ENCODE data around the gene AKR7A2. TPM values are rescaled to one million over a fixed set of nuclear protein-coding genes. Genes with fewer than 3 reads are reported as not detected.

Gene AKR7A2
- total RNA-seq = 99.5 and 99.6 TPM in 2 replicates

DNA sequence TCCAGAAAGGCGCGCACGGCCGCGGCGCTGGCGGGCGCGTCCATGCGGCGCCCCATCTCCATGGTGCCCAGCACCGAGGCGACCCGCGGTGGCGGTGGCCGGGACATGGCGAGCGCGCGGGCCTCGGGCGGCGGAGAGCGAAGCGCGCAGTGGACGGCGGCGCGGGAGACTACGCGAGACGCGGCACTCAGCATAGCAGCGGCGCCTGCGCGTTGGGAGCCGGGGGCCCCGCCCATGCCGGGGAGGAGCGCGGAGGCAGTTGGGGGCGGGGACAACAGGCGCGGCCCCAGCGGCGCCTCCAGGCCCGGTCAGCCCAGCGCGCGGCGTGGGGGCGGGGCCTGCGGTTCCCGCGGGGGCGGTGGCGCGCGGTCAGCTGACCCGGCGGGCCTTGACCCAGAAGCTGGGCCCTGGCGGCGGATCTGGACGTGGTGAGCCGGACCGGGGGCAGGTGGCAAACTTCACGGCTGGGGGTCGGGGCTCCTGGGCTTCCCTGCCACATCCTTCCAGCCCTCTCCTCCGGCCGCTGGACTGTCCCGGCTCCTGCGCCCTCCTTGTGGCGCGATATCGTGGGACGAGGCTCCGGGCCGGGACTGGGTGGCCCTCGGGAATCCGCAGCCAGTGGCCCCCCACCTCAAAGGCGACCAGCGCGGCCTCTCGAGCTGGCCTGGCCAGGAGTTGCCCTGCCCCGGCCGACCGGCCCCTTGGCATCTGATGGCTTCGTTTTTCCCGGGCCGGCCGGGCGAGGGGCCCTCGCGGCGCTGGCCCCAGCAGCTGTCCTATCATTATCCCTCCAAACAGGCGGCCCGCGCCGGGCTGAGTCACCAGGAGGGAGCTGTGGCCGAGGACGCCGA lies at the start of gene AKR7A2, which contains the start of gene SLC66A1:
AKR7A2 (minus strand) TSS at position 214 of the 851 bp plus-strand sequence; CDS start at position 194, 20 bp downstream.
SLC66A1 (plus strand) TSS at position 396 of the 851 bp plus-strand sequence. CDS start 5,352 bp downstream, outside the sequence.

GRCh38 chr1:19288324-19289241 lies 23.4 kb downstream of the AKR7A2 start, which contains the start of gene AKR7A3:
Gene AKR7A3, minus strand, starts transcription at chr1:19288770. Its CDS starts 61 bp downstream, at chr1:19288709.

Other genes starting within 250 kb of the AKR7A2 start
- 31.4 and 36.1 TPM in 2 replicates for gene UBR4, start 101.9 kb downstream of the AKR7A2 start, total RNA-seq
- gene EMC1, start 60.6 kb downstream of the AKR7A2 start, total RNA-seq = 47.1 and 63.9 TPM in 2 replicates
- gene MRTO4, start 60.3 kb downstream of the AKR7A2 start, total RNA-seq = 44.4 and 47.6 TPM in 2 replicates
- gene AKR7A3, start 23.4 kb downstream of the AKR7A2 start, total RNA-seq = 0.59 and 0.84 TPM in 2 replicates
- gene SLC66A1, start 182 bp upstream of the AKR7A2 start, total RNA-seq = 16.1 and 18.4 TPM in 2 replicates
- gene CAPZB, start 173.4 kb upstream of the AKR7A2 start, total RNA-seq = 86.2 and 99.0 TPM in 2 replicates